ENCODE data around the gene FNDC3B.

GRCh38 chr3:172261054-172261453 is 221.7 kb downstream of the FNDC3B start:
- TF ChIP-seq CTCF (IDR thresholded peaks at IDR 0.05; ENCODE audit: low read depth, low read length), result no peak
- TF ChIP-seq EZH2phosphoT487 (IDR thresholded peaks at IDR 0.05; ENCODE audit: low read depth), result no peak

Data from OCI-LY3 (cell line).